CD4-positive, CD25-positive, alpha-beta regulatory T cell (primary cell): Measurements from ENCODE around the gene UGT2A3. TPM values are rescaled to one million over a fixed set of nuclear protein-coding genes. Genes with fewer than 3 reads are reported as not detected.

ENCODE experiments used
- ATAC-seq, 2 donors: fragments of 150-1000 bp; cut with Tn5 transposase; one replicate each; pipeline ENCODE4 v1.10.0; 2021; ENCODE audit warnings: low read depth in 2 of 2, moderate number of reproducible peaks in 2 of 2, moderate library complexity in 1 of 2
- DNase-seq, 3 donors: peaks; one replicate each; pipeline versions ENCODE4 v3.0.0 to v3.0.0-alpha.2; 2012 to 2022; ENCODE audit warnings: mixed read lengths in 1 of 3
- H3K27ac ChIP-seq: one replicate; pipeline ENCODE4 v1.7.0; 2013; ENCODE audit warnings: mild to moderate bottlenecking, low read length; ENCODE audit not compliant: insufficient read depth, poor library complexity, severe bottlenecking
- H3K27me3 ChIP-seq: one replicate; pipeline ENCODE4 v1.7.0; 2013; ENCODE audit warnings: low read length; ENCODE audit not compliant: control insufficient read depth, insufficient read depth
- H3K36me3 ChIP-seq: one replicate; pipeline ENCODE4 v1.7.0; 2013; ENCODE audit warnings: mild to moderate bottlenecking, low read length, moderate library complexity; ENCODE audit not compliant: control insufficient read depth, insufficient read depth
- H3K4me1 ChIP-seq: 2 replicates; pipeline ENCODE4 v1.7.0; 2013; ENCODE audit warnings: mild to moderate bottlenecking, low read length; ENCODE audit not compliant: insufficient read depth, control insufficient read depth, poor library complexity, severe bottlenecking
- H3K4me3 ChIP-seq: one replicate; pipeline ENCODE4 v1.7.0; 2013; ENCODE audit warnings: low read depth, mild to moderate bottlenecking, low read length, moderate library complexity
- H3K9me3 ChIP-seq, 2 experiments: 1 replicate in 1 of 2; 2 replicates in 1 of 2; pipeline ENCODE4 v1.7.0; 2013; ENCODE audit warnings: low read length in 2 of 2, mild to moderate bottlenecking in 1 of 2, moderate library complexity in 1 of 2; ENCODE audit not compliant: control insufficient read depth in 2 of 2
- H3K27ac Mint-ChIP-seq, 3 donors: one replicate each; pipeline ENCODE4 v1.8.0; 2020 to 2022; ENCODE audit warnings: mild to moderate bottlenecking in 3 of 3, mixed read lengths in 3 of 3, moderate library complexity in 2 of 3
- H3K27me3 Mint-ChIP-seq: one replicate; pipeline ENCODE4 v1.8.0; 2022; ENCODE audit warnings: mild to moderate bottlenecking, mixed read lengths
- H3K36me3 Mint-ChIP-seq: one replicate; pipeline ENCODE4 v1.8.0; 2020; ENCODE audit warnings: mixed read lengths
- H3K4me1 Mint-ChIP-seq, 4 donors: one replicate each; pipeline ENCODE4 v1.8.0; 2020 to 2022; ENCODE audit warnings: mixed read lengths in 4 of 4, mild to moderate bottlenecking in 1 of 4
- H3K4me3 Mint-ChIP-seq, 4 donors: one replicate each; pipeline ENCODE4 v1.8.0; 2020 to 2022; ENCODE audit warnings: mild to moderate bottlenecking in 4 of 4, mixed read lengths in 4 of 4, moderate library complexity in 3 of 4
- H3K9me3 Mint-ChIP-seq, 7 donors: one replicate each; pipeline ENCODE4 v1.8.0; 2020 to 2022; ENCODE audit warnings: mixed read lengths in 7 of 7, mild to moderate bottlenecking in 3 of 7, moderate library complexity in 2 of 7
- polyA plus RNA-seq, 4 donors: library from polyadenylated mRNA; unstranded; fragments of 300-500 nt; fragmentation: Illumina TruSeq; gene quantifications; one replicate each; pipeline ENCODE4 v1.2.3, GENCODE V29; 2021
- total RNA-seq: library from RNA; stranded (reverse); gene quantifications from one replicate; pipeline ENCODE4 v1.2.3, GENCODE V29; 2022

UGT2A3 gene
- total and polyA plus RNA-seq, 5 donors from 2014 or later: not detected

GRCh38 chr4:68907788-68908700 is 43.6 kb downstream of the UGT2A3 start:
- DNase-seq: no peak
- Mint-ChIP-seq H3K27me3 (no peaks in the 10 kb centered on the region), H3K4me3 (no peak overlapping the region), H3K9me3 (peaks cover 0 to 2% (median 0%) of the 10 kb centered on the region in 7 donors), H3K36me3 (no peaks in the 10 kb centered on the region), H3K4me1 (no peaks in the 10 kb centered on the region), H3K27ac (no peak overlapping the region)
- H3K27ac ChIP-seq: no peak overlapping the region
- no peak for ATAC-seq
- H3K4me3 ChIP-seq: no peak overlapping the region
- H3K4me1 ChIP-seq: no peaks in the 10 kb centered on the region
- H3K36me3 ChIP-seq: no peaks in the 10 kb centered on the region
- no peaks in the 10 kb centered on the region for H3K27me3 ChIP-seq
- no peaks in the 10 kb centered on the region for H3K9me3 ChIP-seq

GRCh38 chr4:68907245-68907644 is 44.4 kb downstream of the UGT2A3 start:
- DNase-seq: no peak
- Mint-ChIP-seq H3K27me3 (no peaks in the 10 kb centered on the region), H3K4me3 (no peak overlapping the region), H3K36me3 (no peaks in the 10 kb centered on the region), H3K27ac (no peak overlapping the region), H3K4me1 (no peaks in the 10 kb centered on the region), H3K9me3 (peaks cover 0 to 2% (median 0%) of the 10 kb centered on the region in 7 donors)
- Histone ChIP-seq H3K27ac (no peak overlapping the region), H3K9me3 (no peaks in the 10 kb centered on the region), H3K4me3 (no peak overlapping the region), H3K27me3 (no peaks in the 10 kb centered on the region), H3K4me1 (no peaks in the 10 kb centered on the region), H3K36me3 (no peaks in the 10 kb centered on the region)
- ATAC-seq: no peak

GRCh38 chr4:68906780-68907137 is 44.8 kb downstream of the UGT2A3 start:
- no peaks in the 10 kb centered on the region for H3K9me3 ChIP-seq
- no peaks in the 10 kb centered on the region for H3K27me3 Mint-ChIP-seq
- H3K4me1 ChIP-seq: no peaks in the 10 kb centered on the region
- DNase-seq (no peak), ATAC-seq (no peak)
- no peak overlapping the region for H3K4me3 ChIP-seq
- no peaks in the 10 kb centered on the region for H3K36me3 ChIP-seq
- H3K27me3 ChIP-seq: no peaks in the 10 kb centered on the region
- no peak overlapping the region for H3K27ac ChIP-seq
- H3K9me3 Mint-ChIP-seq: peaks cover 0 to 2% (median 0%) of the 10 kb centered on the region in 7 donors
- H3K4me1 Mint-ChIP-seq: no peaks in the 10 kb centered on the region
- H3K27ac Mint-ChIP-seq: peak overlapping the region in 1 of 3 donors; percentile 46
- H3K4me3 Mint-ChIP-seq: no peak overlapping the region
- H3K36me3 Mint-ChIP-seq: no peaks in the 10 kb centered on the region

- Histone ChIP-seq H3K9me3 (no peaks in the 10 kb centered on the region), H3K4me1 (no peaks in the 10 kb centered on the region), H3K36me3 (no peaks in the 10 kb centered on the region), H3K4me3 (no peak overlapping the region), H3K27ac (no peak overlapping the region), H3K27me3 (no peaks in the 10 kb centered on the region)
- H3K27ac Mint-ChIP-seq: peak overlapping the region in 1 of 3 donors; percentile 46
- H3K4me1 Mint-ChIP-seq: no peaks in the 10 kb centered on the region
- ATAC-seq: no peak
- no peaks in the 10 kb centered on the region for H3K27me3 Mint-ChIP-seq
- peaks cover 0 to 2% (median 0%) of the 10 kb centered on the region in 7 donors for H3K9me3 Mint-ChIP-seq
- no peak overlapping the region for H3K4me3 Mint-ChIP-seq
- H3K36me3 Mint-ChIP-seq: no peaks in the 10 kb centered on the region
- no peak for DNase-seq
Measured at GRCh38 chr4:68905939-68906779, 45.4 kb downstream of the UGT2A3 start.

- Histone ChIP-seq H3K4me1 (no peaks in the 10 kb centered on the region), H3K27ac (no peak overlapping the region), H3K27me3 (no peaks in the 10 kb centered on the region), H3K36me3 (no peaks in the 10 kb centered on the region), H3K4me3 (no peak overlapping the region), H3K9me3 (no peaks in the 10 kb centered on the region)
- Mint-ChIP-seq H3K27ac (no peak overlapping the region), H3K27me3 (no peaks in the 10 kb centered on the region), H3K36me3 (no peaks in the 10 kb centered on the region), H3K9me3 (peaks cover 0 to 2% (median 0%) of the 10 kb centered on the region in 7 donors), H3K4me1 (no peaks in the 10 kb centered on the region), H3K4me3 (no peak overlapping the region)
- ATAC-seq: no peak
- no peak for DNase-seq
Measured at GRCh38 chr4:68905598-68905938, 46.0 kb downstream of the UGT2A3 start.

GRCh38 chr4:68904786-68905185 is 46.8 kb downstream of the UGT2A3 start:
- Mint-ChIP-seq H3K4me1 (no peaks in the 10 kb centered on the region), H3K27me3 (no peaks in the 10 kb centered on the region), H3K36me3 (no peaks in the 10 kb centered on the region), H3K27ac (no peak overlapping the region), H3K9me3 (peaks cover 0 to 2% (median 0%) of the 10 kb centered on the region in 7 donors), H3K4me3 (no peak overlapping the region)
- Histone ChIP-seq H3K36me3 (no peaks in the 10 kb centered on the region), H3K27ac (no peak overlapping the region), H3K27me3 (no peaks in the 10 kb centered on the region), H3K4me3 (no peak overlapping the region), H3K9me3 (no peaks in the 10 kb centered on the region), H3K4me1 (no peaks in the 10 kb centered on the region)
- ATAC-seq (no peak), DNase-seq (no peak)

- no peak overlapping the region for H3K27ac ChIP-seq
- H3K36me3 Mint-ChIP-seq: no peaks in the 10 kb centered on the region
- no peaks in the 10 kb centered on the region for H3K36me3 ChIP-seq
- no peaks in the 10 kb centered on the region for H3K27me3 Mint-ChIP-seq
- DNase-seq (no peak), ATAC-seq (no peak)
- H3K27ac Mint-ChIP-seq: no peak overlapping the region
- H3K27me3 ChIP-seq: no peaks in the 10 kb centered on the region
- no peak overlapping the region for H3K4me3 Mint-ChIP-seq
- H3K4me3 ChIP-seq: no peak overlapping the region
- H3K9me3 Mint-ChIP-seq: peaks cover 0 to 5% (median 0%) of the 10 kb centered on the region in 7 donors
- H3K9me3 ChIP-seq: no peaks in the 10 kb centered on the region
- no peaks in the 10 kb centered on the region for H3K4me1 ChIP-seq
- H3K4me1 Mint-ChIP-seq: no peaks in the 10 kb centered on the region
Measured at GRCh38 chr4:68896749-68897148, 54.9 kb downstream of the UGT2A3 start.
